ENCODE results near the gene ARFGAP1.
"Not testable (repeated sequence)": the region's sequence is repeated elsewhere in the genome, so short reads cannot be mapped to it uniquely, and the experiment has no call there.

The ARFGAP1 gene

DNA sequence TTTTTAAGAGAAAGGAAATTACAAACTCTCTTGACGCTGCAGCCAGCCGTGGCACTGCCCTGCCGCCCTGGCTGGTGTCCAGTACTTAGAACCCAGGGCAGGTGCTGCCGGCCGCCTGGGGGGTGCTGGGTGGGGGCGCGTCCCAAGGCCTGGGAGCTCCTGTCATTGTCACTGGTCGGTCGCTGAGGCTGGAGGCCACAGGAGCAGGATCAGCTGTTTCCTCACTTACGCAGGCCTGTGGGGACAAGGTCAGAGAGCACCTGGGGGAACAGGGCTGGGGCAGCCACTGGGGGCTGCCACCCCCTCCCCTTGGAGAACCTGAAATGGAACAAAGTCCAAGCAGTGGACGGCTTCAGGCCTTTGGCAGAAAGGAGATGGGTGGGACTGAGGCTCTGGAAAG, 31.3 kb upstream of the ARFGAP1 start:
- DNase-seq = peak; percentile 33

DNA sequence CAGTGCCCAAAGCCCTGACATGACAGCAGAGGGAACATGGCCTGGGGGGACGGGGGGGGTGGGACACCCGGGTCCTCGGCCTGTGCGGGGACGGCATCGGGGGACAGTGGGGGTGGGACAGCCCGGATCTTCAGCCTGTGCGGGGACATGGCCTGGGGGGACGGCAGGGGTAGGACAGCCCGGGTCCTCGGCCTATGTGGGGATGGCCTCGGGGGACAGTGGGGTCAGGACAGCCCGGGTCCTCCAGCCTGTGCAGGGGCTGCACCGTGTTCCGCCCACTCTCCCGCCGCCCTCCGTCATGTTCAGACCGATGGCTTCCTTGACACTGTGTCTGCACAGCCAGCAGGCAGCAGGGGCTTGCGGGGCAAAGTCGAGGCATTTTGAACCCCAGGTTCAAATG, 29.9 kb upstream of the ARFGAP1 start:
- DNase-seq = no peak

DNA sequence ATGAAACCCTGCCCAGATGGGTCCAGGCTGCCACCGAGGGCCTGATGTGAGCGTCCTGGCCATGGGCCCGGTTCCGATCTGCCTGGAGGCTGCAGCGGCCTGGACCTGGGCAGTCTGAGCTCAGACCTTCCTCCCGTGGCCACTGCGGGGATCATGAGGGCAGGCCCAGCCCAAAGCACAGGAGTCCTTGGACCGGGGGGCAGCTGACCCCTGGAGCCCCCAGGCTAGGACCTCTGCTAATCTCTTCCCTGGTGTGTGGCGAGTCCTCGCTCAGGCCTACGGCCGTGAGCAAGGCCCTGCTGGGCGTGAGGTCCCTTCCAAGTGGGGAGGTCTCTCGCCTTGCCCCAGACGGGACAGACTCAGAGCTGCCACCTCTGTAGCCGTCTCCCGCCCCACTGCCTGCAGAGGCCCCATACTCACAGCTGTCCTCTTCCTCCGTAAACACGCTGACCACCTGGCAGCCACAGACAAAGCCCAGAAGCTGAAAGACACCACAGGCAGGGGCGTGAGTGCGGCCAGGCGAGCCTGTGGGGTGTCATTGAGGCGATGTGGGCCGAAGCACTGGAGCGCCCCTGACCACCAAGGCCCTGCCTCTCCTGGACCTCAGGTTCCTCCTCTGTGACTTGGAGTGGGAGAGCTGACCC, 28.9 kb upstream of the ARFGAP1 start:
- no peak for DNase-seq

DNA sequence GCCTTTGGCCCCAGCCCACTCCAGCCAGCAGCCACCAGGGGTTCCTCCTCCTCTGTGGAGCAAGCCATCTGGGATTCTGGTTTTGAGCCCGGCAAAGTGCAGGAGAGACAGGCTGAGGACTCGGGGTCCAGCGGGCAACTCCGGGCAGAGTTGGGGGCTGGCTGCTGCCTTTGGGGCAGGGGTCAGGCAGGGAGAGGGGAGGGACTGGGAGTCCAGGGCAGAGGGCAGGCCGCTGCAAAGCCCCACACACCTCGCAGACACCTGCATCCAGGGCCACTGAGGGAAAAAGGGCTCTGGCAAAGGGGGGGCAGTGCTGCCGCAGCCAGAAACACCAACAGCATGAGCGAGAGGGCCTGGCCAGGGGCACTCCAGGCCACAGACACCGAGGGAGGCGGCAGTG, 28.1 kb upstream of the ARFGAP1 start:
- no peak for DNase-seq

DNA sequence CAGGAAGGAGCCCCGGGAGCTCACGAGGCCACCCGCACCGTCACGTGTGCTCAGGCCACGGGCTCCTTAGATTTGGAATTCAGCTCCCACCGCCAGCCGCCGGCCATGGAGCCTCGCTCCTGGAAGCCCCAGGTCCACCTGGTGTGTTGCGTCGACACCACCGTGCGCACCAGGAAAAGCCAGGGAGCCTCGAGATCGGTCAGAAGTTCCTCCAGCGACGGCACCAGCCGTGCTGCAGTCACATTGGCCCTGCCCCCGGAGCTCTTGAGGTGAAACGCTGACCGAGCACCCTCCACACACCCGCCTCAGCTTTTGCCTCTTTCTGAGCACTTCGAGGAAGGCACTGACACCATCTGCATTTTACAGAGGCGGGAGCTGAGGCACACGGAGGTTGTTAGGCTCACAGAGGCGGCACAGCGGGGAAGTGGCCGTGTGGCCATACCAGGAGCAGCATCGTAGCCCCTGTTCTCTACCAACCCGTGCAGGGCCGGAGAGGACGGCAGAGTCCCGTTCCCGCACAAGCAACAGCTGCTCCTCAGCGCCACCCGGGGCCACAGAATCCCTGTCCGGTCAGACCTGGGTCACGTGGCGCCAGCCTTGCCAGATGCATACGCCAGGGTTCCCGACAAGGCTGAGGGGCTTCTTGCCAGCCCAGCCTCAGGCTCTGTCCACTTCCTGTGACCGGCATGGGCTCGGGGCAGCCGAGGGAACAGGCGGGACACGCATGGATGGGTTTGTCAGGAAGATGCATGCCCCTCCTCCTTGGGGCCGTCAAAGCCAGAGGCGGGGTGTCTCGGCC, 25.9 kb upstream of the ARFGAP1 start:
- peak; percentile 46 for DNase-seq

DNA sequence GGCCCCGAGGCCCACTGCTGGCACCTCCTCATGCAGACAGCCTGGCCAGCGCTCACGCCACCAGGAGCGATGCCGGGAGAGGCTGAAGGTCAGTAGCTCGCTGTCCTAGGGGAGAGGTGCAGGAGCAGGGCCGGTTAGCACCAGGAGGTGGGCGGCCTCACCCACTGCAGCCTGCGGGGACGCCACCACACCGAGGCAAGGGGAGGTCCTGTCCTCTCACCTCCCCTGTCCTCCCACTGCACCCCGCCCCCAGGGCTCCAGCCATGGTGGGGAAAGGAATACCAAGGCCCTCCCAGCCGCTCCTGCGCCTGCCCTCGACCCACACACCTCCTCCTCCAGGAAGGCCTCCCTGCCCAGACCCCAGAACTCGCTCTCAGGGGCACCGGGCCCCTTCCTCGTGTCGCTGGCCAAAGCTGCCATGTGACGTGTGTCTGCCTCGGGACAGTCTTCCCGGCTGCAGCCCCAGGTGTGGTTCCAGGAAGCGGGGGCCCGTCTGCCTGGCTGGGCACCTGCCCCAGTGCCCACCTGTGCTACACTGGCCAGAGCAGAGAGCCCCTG, 24.9 kb upstream of the ARFGAP1 start:
- no peak for DNase-seq

DNA sequence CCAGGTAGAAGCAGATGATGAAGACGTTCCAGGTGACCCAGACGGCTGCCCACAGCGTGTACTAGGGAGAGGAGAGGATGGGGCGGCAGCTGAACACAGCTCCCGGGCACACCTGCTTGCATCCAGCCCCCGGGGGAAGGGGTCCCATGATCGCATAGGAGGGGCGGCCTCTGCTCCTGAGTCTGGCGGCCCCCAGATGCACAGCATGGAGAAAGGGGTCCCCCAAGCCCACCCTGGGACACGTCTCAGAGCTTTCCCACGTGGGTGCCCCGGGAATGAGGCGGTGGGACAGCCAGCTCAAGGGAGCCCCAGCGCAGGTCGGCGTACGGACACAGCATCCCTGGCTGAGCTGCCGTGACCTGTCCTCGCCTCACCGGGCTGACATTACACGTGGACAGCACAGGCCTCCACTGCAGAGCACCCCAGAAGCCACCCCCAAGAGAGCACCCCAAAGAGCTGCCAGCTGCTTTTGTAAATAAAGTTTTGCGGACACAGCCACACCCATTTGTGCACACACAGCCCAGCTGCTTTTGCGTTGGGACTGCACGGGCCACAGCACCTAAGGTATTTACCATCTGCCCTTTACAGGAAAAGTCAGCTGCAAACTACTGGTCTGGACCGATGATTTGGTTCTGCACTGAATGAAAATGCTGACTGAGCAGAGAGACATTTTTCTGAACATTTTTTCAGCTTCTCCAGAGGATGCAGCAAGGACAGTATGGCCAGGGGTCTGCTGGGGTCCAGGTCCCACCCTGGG, 23.6 kb upstream of the ARFGAP1 start:
- DNase-seq = no peak

DNA sequence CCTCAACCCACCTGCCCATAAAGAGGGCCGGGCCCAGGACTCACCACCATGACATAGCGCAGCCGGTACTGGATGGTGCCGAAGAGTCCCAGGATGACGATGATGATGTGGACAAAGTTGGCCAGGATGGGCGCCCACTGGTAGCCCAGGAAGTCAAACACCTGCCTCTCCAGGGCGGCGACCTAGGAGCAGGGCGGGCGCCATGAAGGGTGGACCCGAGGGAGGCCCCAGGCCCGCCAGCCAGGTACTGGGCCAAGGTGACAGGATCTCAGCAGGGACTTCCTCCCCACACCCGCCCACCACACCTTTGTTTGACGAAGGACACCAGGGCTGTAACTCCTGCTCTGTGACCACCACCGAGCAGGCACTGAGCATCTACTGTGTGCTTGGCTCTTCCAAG, 22.7 kb upstream of the ARFGAP1 start:
- DNase-seq = no peak

DNA sequence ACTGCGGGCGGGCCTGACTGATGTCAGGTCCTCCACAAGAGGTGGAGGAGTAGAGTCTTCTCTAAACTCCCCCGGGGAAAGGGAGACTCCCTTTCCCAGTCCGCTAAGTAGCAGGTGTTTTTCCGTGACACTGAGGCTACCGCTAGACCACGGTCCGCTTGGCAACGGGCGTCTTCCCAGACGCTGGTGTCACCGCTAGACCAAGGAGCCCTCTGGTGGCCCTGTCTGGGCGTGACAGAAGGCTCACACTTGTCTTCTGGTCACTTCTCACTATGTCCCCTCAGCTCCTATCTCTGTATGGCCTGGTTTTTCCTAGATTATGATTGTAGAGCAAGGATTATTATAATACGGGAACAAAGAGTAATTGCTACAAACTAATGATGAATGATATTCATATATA, 21.3 kb upstream of the ARFGAP1 start:
- not testable (repeated sequence) for DNase-seq

DNA sequence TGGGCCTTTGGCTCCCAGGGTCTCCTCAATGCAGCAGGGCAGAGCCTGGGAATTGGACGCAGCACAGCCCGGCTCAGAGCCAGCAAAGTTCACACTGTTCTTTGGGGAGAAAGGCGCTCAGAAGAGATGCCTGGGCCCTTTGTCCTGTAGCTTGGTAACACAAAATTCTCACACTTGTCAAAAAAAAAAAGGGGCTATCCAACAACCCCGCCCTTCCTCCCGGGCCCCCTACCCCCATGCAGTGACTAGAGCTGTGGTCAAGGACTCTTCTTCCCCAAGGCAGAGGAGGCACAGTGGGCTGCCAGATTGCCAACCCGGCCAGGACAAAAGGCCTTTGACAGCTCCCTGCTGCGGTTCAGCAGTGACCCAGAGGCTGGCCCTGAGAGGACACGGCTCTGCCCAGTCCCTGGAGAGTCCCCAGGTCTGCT, 20.3 kb upstream of the ARFGAP1 start:
- DNase-seq = no peak

DNA sequence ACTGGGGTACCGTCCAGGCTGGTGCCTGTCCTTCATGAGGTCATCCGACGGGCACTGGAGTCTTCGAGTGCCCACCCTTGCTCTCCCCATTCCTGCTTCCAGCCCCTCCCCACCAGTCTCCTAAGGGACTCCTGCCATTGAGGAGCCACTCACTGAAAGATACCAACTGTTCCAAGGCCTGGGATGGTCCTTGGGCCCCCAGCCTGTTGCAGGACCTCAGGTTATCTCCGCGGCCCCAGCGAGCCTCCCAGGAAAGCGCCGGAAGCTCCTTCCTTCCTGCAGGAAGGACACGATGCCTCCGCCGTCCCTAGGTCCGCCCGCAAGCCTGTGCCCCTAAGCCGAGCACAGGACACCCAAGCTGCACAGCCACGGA, 19.6 kb upstream of the ARFGAP1 start:
- no peak for DNase-seq

DNA sequence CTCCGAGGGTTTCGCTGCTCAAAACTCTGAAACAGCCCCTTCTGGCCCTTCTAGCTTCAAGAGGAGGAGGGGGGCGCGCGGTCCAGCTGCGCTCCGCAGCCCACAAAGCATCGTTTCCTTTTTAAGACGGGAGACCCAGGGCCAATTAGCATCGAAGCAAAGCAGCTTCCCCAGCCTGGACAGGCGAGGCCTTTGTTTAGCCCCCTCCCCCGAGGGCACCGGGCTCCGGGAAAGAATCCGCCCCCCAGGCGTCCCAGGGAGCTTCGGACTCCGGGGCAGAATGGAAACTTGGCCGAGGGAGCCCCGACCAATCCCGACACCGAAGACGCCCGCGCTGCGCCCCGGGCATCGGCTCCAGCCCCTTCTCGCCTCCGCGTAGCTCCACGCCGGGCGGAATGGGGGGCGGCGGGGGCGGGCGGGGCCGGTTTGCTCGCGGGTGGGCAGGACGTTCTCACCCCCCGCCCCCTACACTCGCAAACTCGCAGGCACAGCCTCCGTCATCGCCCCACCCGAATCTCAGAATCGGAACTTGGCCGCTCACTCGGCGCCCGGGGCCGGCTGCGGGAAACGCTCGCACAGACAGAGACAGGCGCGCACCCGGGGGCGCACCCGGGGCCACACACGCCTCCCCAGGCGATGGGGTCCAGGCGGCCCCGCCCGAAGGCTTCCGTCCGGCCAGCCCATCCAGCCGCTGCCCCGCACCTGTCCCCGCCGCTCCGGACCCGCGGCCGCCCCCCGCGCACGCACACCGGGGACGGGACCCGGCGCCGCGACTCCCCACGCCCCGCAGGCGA, 19.0 kb upstream of the ARFGAP1 start:
- no peak for DNase-seq

DNA sequence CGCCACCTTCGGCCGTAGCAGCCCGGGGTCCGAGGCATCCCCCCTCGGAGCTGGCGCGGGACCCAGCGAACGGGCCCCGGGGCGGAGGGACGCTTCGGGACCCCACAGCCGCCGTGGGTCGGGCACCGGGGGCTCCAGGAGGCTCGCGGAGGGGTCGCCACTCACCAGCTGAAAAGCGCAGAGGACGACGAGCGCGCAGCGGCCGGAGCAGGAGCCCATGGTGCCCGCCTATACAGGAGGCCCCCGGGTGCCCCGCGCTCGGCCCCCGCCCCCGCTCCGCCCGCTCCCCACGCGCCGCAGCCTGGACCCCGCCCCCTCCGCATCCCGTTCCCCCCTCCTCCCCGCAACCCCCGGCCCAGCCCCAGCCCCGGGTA, 18.4 kb upstream of the ARFGAP1 start, which contains the start of gene NKAIN4:
Gene NKAIN4 (minus strand): TSS at position 232 of the 374 bp plus-strand sequence. CDS start 13 bp downstream, at position 219.
- DNase-seq = no peak

DNA sequence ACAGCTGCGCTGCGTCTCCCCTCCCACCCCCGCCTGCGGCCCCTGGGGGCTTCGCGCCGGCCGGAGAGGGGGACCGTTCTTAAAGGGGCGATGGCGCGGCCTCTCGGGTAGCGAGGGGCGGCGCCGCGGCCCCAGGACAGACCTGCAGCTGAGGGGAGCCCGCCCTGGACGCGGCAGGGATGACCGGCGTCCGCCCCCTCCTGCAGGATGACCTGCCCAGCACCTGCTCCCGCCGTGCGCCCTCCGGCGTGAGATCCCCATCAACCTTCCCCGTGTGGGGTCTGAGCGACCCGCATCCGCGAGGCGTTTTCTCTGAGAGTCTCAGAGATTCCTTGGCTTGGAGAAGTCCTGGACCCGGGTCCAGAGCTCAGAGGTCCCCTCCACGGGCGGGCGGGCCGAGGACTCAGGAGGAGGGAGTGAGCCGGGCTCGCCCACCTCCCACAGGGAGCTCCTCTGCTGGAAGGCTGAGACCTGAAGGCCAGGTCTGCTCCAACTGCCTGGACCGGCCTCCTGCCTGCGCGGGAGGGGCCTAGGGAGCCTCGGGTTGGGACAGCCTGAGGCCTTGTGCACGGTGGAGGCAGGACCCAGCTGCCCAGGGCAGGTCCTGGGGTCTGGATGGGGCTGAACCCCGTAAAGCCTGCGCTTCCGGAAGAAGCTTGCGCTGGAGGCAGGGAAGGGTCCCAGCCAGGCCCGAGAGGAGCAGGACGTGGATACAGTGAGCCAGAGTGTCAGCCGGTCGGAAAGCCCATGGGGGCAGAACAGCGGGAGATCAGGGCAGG, 17.8 kb upstream of the ARFGAP1 start:
- DNase-seq = no peak

DNA sequence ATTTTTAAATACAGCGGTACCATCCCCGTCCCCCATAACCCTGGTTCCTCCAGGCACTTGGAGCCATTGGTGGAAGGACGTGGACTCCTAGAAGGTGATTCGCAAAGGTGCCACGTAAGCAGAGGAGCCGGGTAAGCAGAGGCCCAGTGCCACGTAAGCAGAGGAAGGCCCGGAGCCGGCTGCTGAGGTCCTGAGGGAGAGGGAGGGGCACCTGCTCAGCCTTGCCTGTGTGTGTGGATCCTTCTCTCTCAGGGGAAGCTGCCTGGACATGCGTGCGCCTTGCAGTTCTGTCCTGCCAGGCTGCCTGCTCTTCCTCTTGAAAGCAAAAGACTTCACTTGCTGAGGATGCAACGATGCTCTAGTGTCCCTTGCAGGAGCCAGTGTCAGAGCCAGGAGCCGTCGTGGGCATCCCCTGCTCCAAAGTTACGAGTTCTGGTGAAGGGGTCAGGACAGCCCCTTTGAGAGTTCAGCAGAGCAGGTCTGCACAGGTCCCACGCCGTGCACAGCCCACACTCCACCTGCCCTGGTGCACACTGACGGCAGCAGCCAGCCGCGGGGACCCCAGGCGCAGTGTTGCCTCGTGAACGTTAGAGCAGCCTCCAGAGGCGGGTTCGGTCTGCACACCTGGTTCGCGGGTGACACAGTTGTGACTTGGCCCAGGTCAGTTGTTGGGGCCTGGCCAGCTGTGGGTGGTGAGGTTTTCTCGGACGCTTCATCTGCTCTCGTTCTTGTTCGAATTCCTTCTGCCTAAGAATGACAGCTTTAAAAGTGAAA, 16.5 kb upstream of the ARFGAP1 start:
- DNase-seq = no peak

DNA sequence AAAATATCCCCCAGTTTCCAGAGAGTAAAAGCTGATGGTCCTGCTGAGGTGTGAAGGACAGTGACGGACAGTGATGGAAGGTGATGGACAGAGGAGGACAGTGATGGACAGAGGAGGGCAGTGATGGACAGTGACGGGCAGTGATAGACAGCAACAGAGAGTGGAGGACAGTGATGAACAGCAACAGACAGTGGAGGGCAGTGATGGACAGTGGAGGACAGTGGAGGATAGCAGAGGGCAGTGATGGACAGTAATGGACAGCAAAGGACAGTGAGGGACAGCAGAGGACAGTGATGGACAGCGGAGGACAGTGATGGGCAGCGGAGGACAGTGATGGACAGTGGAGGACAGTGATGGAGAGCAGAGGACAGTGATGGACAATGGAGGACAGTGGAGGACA, 15.7 kb upstream of the ARFGAP1 start:
- no peak for DNase-seq

DNA sequence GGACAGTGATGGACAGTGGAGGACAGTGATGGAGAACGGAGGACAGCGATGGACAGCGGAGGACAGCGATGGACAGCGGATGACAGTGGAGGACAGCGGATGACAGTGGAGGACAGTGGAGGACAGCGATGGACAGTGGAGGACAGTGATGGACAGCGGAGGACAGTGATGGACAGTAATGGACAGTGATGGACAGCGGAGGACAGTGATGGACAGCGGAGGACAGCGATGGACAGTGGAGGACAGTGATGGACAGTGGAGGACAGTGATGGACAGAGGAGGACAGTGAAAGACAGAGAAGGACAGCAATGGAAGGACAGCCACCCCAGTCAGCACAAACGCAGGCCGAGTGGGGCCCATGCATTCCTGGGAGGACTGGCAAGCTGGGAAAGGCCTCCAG, 15.0 kb upstream of the ARFGAP1 start:
- DNase-seq = no peak

DNA sequence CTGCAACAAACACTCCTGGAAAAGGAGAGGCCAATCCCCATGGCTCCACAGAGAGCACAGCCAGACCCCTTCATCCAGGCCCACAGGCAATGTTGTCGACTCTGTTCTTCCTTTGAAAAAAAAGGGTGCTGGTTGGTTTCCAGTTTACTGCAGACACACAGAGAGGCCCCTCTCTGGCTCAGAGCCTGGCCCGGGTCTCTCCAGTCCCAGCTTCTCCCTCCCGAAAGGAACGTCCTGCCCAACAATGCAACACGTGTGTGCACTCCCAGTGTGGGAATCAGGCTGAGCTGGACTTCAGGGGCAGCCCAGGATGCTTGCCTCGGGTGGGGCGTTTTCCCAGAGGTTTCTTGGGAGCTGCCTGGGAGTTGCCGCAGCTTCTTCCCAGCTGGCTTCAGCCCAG, 13.8 kb upstream of the ARFGAP1 start:
- no peak for DNase-seq

DNA sequence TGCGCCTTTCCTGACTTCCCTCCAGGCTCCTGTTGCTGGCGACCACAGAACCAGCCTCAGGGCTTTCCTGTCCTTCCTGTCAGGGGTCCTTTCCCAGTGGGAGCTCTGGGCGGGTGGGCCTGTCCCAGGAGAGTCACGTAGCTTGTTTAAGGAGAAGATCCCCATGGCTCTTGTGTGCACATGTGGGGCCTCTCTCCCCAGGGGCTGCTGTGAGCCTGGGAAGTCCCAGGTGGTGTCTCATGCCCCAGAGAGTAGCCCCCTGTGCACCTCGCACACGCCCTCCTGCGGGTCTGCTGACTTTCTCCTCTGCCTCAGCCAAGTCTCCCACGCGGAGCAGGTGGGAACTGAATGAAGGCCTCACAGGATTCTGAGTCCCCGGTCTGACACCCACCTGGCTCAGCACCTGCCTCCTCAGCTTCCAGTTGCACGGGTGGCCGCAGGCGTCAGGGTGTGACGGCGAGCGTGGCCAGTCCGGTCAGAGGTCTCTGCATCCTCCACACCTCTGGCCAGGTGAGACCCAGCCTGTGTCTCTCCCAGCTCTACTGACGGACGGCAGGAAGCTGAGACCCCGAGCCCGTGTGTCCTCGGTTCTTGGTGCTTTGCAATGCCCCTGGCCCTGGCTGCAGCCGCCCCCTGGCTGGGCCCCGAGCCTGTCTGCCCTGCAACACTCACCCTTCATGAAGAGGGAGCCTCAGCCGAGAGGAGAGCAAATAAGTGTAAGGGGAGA, 12.7 kb upstream of the ARFGAP1 start:
- DNase-seq = no peak

DNA sequence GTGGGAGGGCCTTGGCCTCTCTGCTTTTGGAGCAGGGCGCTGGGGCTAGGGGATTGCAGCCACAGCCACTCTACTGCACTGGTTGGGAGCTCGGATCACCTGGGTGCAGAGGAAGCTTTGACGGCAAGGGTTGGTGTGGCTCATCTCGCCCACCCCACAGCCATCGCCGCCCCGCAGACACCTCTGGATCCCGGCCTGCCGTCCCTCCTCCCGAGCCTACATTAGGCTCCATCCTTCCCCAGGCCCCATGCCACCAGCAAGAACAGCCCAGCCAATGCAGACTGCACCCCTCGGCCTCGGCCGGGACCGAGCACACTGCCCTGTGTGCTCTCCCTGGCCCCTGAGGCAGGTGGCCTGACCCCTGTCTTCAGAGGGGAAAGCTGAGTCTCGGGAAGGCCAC, 12.1 kb upstream of the ARFGAP1 start:
- DNase-seq = no peak

Measured in NCI-H2029 (cell line).